Endothelial cell of umbilical vein (primary cell): ENCODE measurements around the gene CISD3. TPM values are rescaled to one million over a fixed set of nuclear protein-coding genes. Genes with fewer than 3 reads are reported as not detected.

Source experiments
- BruUV-seq: library from RNA; stranded (reverse); fragments of 400-500 nt; replicated peaks from 2 replicates; lab custom pipeline; 2021; lab: Mats Ljungman, UMichigan
- CTCF ChIA-PET: fragments of 300-600, 350-600 bp; sonication (Branson Sonifier 250); formaldehyde crosslinking; loops from one replicate; lab custom pipeline; 2021; ENCODE audit warnings: antibody characterized with exemption, inconsistent platforms; lab: Charles Lee
- POLR2A ChIA-PET: fragments of 300-600, 350-600 bp; sonication (Branson Sonifier 250); formaldehyde crosslinking; loops from one replicate; lab custom pipeline; 2021; ENCODE audit warnings: antibody characterized with exemption, inconsistent platforms; lab: Charles Lee
- DNase-seq: peaks from one replicate; pipeline ENCODE4 v3.0.0-alpha.2; 2011; ENCODE audit warnings: low read depth, low spot score
- FAIRE-seq: peaks from 2 replicates; lab custom pipeline; 2011; peaks lifted over from hg19 to GRCh38; lab: Jason Lieb, UNC
- H2AFZ ChIP-seq: 2 replicates; pipeline ENCODE4 v1.6.0; 2012; ENCODE audit warnings: low read depth, low read length, control low read depth, inconsistent platforms
- H3K27ac ChIP-seq: 2 replicates; pipeline ENCODE4 v1.5.1; 2011; ENCODE audit warnings: low read depth, mild to moderate bottlenecking, control low read depth, low read length, moderate library complexity; ENCODE audit not compliant: insufficient read depth
- H3K27me3 ChIP-seq, 2 experiments: 2 replicates each; pipeline versions ENCODE4 v1.6.0 to v1.6.1; 2011; ENCODE audit warnings: low read length in 2 of 2, mixed read lengths in 1 of 2; ENCODE audit not compliant: control insufficient read depth in 2 of 2, insufficient read depth in 2 of 2
- H3K36me3 ChIP-seq, 2 experiments: 2 replicates in 1 of 2; 3 replicates in 1 of 2; pipeline ENCODE4 v1.5.1; 2011; ENCODE audit warnings: low read length in 2 of 2, mild to moderate bottlenecking in 1 of 2, moderate library complexity in 1 of 2; ENCODE audit not compliant: control insufficient read depth in 2 of 2, insufficient read depth in 2 of 2; ENCODE audit errors: extremely low read depth in 1 of 2
- H3K4me1 ChIP-seq: 3 replicates; pipeline ENCODE4 v1.5.1; 2011; ENCODE audit warnings: mild to moderate bottlenecking, low read length; ENCODE audit not compliant: control insufficient read depth, insufficient read depth; ENCODE audit errors: extremely low read depth
- H3K4me2 ChIP-seq: 2 replicates; pipeline ENCODE4 v1.6.1; 2011; ENCODE audit warnings: low read length, control low read depth, mixed read lengths; ENCODE audit not compliant: insufficient read depth
- H3K4me3 ChIP-seq, 3 experiments: fragments of 200-600 bp in 1 of 3; sonication (generic), shearing (Covaris generic) in 1 of 3; replicated peaks in 1 of 3; 2 replicates each; pipeline ENCODE4 v1.5.1; 2011 to 2016; ENCODE audit warnings: control low read depth in 3 of 3, low read length in 3 of 3, mild to moderate bottlenecking in 2 of 3, inconsistent platforms in 1 of 3, low read depth in 1 of 3, moderate library complexity in 1 of 3; ENCODE audit not compliant: insufficient read depth in 1 of 3
- H3K79me2 ChIP-seq: 2 replicates; pipeline ENCODE4 v1.6.0; 2012; ENCODE audit warnings: low read length, inconsistent platforms; ENCODE audit not compliant: control insufficient read depth, insufficient read depth
- H3K9ac ChIP-seq: replicated peaks from 2 replicates; pipeline ENCODE3; 2011; ENCODE audit warnings: low read length, control low read depth; ENCODE audit not compliant: insufficient read depth; ENCODE audit errors: extremely low read depth
- H3K9me1 ChIP-seq: replicated peaks from 3 replicates; pipeline ENCODE4 v1.6.0; 2011; ENCODE audit warnings: mild to moderate bottlenecking, low read length; ENCODE audit not compliant: control insufficient read depth, insufficient read depth; ENCODE audit errors: extremely low read depth
- H3K9me3 ChIP-seq: replicated peaks from 2 replicates; pipeline ENCODE4 v1.5.1; 2012; ENCODE audit warnings: low read length, inconsistent platforms; ENCODE audit not compliant: control insufficient read depth, insufficient read depth
- H4K20me1 ChIP-seq: replicated peaks from 2 replicates; pipeline ENCODE3; 2011; ENCODE audit warnings: mild to moderate bottlenecking, low read length; ENCODE audit not compliant: control insufficient read depth, insufficient read depth; ENCODE audit errors: extremely low read depth
- CTCF ChIP-seq, 2 donors: IDR thresholded peaks; 1 replicate in 1 of 2; 2 replicates in 1 of 2; pipeline ENCODE4 v1.5.1; 2011; ENCODE audit warnings: low read length in 2 of 2, mild to moderate bottlenecking in 2 of 2, moderate library complexity in 2 of 2, control low read depth in 1 of 2, inconsistent platforms in 1 of 2, low read depth in 1 of 2; ENCODE audit not compliant: insufficient read depth in 1 of 2; ENCODE audit errors: extremely low read depth in 1 of 2
- EZH2 ChIP-seq: IDR thresholded peaks from 2 replicates; pipeline ENCODE4 v1.6.1; 2012; ENCODE audit warnings: borderline replicate concordance, low read depth, mild to moderate bottlenecking, moderate library complexity, low read length, inconsistent platforms; ENCODE audit not compliant: severe bottlenecking
- FOS ChIP-seq: IDR thresholded peaks from 2 replicates; pipeline ENCODE4 v1.6.1; 2011; ENCODE audit warnings: mild to moderate bottlenecking, low read length, moderate library complexity, borderline replicate concordance; ENCODE audit not compliant: insufficient read depth
- GATA2 ChIP-seq: IDR thresholded peaks from 2 replicates; pipeline ENCODE4 v1.7.0; 2011; ENCODE audit warnings: low read depth, mild to moderate bottlenecking, moderate library complexity, mixed read lengths, low read length; ENCODE audit not compliant: insufficient read length, insufficient read depth
- JUN ChIP-seq: IDR thresholded peaks from 2 replicates; pipeline ENCODE4 v1.6.1; 2011; ENCODE audit warnings: borderline replicate concordance, low read depth; ENCODE audit not compliant: insufficient read length, insufficient read depth
- MAX ChIP-seq: IDR thresholded peaks from 2 replicates; pipeline ENCODE4 v1.6.1; 2011; ENCODE audit not compliant: insufficient read depth, insufficient read length
- MYC ChIP-seq: IDR thresholded peaks from one replicate; pipeline ENCODE4 v1.6.1; 2011; ENCODE audit warnings: mild to moderate bottlenecking, low read depth, low read length
- POLR2A ChIP-seq: IDR thresholded peaks from 2 replicates; pipeline ENCODE4 v1.6.1; 2012; ENCODE audit warnings: low read depth, mild to moderate bottlenecking, control low read depth, low read length
- POLR2AphosphoS5 ChIP-seq: IDR thresholded peaks from 2 replicates; pipeline ENCODE4 v1.6.1; 2012; ENCODE audit warnings: low read depth, mild to moderate bottlenecking, control low read depth, low read length, moderate library complexity; ENCODE audit not compliant: insufficient read depth
- dilution Hi-C: fragments of 300-500 bp; cut with MboI; formaldehyde crosslinking; loops from one replicate; pipeline ENCODE4 v1.15.0; 2019; ENCODE audit warnings: low sequenced_read_pairs; ENCODE audit not compliant: extremely low pct_ligation_motif_present
- intact Hi-C: fragments of 100-400 bp; cut with micrococcal nuclease; formaldehyde crosslinking; loops from one replicate; pipeline ENCODE4 v1.10.0; 2022
- polyA plus RNA-seq, 4 experiments: library from polyadenylated mRNA; depleted of rRNA in 3 of 4; stranded (reverse) in 3 of 4; unstranded in 1 of 4; fragments of >200 nt; gene quantifications; 2 replicates each; pipeline versions ENCODE4 v1.2.1 to v1.2.3, GENCODE V29; 2011 to 2012; ENCODE audit warnings: missing spikeins in 1 of 4
- total RNA-seq: library from RNA; stranded (reverse); gene quantifications from 2 replicates; pipeline ENCODE4 v1.2.3, GENCODE V29; 2021

The CISD3 gene
- total and polyA plus RNA-seq, 2 donors (not counting 3 experiments of a cell fraction or from before 2014, with no cell fraction given): 8.7 to 23.7 TPM

GRCh38 chr17:38740044-38740443, 9.9 kb downstream of the CISD3 start:
- peaks cover 2 to 35% of the 10 kb centered on the region in 2 experiments for H3K36me3 ChIP-seq
- H3K79me2 ChIP-seq: peaks cover 55% of the 10 kb centered on the region
- DNase-seq: no peak
- POLR2A ChIA-PET: no interaction called here
- no peak overlapping the region for H3K4me2 ChIP-seq
- CTCF ChIA-PET: no interaction called here
- no TSS peak for BruUV-seq
- H3K9me1 ChIP-seq: no peaks in the 10 kb centered on the region
- no peaks in the 10 kb centered on the region for H3K27me3 ChIP-seq
- H2AFZ ChIP-seq: no peak overlapping the region
- dilution Hi-C loops: no loop called here
- intact Hi-C loops: no loop called here
- H3K4me1 ChIP-seq: peaks cover 9% of the 10 kb centered on the region
- TF ChIP-seq MAX (no peak), GATA2 (no peak), CTCF (IDR thresholded peaks at IDR 0.05; ENCODE audit: extremely low read depth in 1 of 2, insufficient read depth in 1 of 2, low read depth in 1 of 2, low read length in 2 of 2) (no peak), MYC (no peak), POLR2A (no peak), FOS (no peak), JUN (no peak), POLR2AphosphoS5 (no peak), EZH2 (no peak)
- H3K27ac ChIP-seq: no peak overlapping the region
- H3K9ac ChIP-seq: no peak overlapping the region
- no peaks in the 10 kb centered on the region for H3K9me3 ChIP-seq
- FAIRE-seq: no peak
- H4K20me1 ChIP-seq: no peaks in the 10 kb centered on the region
- H3K4me3 ChIP-seq: no peak overlapping the region
